AG04449 (cell line): ENCODE data around the gene TMEM229A.

ENCODE experiments used
- CTCF ChIA-PET: fragments of 350-600 bp; formaldehyde crosslinking; extraction: SDS; loops from one replicate; lab custom pipeline; 2021; ENCODE audit warnings: antibody characterized with exemption; lab: Yijun Ruan, JAX
- POLR2A ChIA-PET: fragments of 400-600, 350-600 bp; formaldehyde crosslinking; extraction: SDS; loops from one replicate; lab custom pipeline; 2020; ENCODE audit warnings: antibody characterized with exemption, inconsistent platforms; lab: Yijun Ruan, JAX
- DNase-seq: peaks from one replicate; pipeline ENCODE4 v3.0.0-alpha.2; 2010; ENCODE audit warnings: low read depth, low spot score
- H3K4me3 ChIP-seq: 2 replicates; pipeline ENCODE4 v1.5.1; 2011; ENCODE audit warnings: low read depth, mild to moderate bottlenecking, control low read depth, low read length
- TF ChIP-seq, protein P1 (sequence below): IDR thresholded peaks from one replicate; pipeline ENCODE4 v1.5.1; 2011; ENCODE audit warnings: mild to moderate bottlenecking, moderate library complexity, low read length, control low read depth, inconsistent platforms; ENCODE audit not compliant: insufficient read depth; ENCODE audit errors: missing control alignments

Gene TMEM229A

DNA sequence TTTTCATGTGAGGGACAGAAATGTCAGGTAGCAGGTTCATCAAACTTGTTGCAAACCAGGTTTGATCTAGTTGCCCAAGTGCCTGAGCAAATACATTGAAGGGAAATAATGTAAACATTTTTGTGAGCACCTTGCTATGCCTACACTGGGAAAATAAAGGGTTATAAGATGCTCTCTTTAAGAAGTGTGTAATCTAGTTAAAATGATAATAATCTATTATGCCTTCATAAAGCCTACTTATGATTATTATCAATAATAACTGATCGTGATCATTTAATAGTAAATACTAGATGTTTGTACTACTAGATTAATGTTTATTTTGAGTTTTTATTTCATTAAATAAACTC, 1.9 kb upstream of the TMEM229A start:
- TF ChIP-seq, protein P1, sequence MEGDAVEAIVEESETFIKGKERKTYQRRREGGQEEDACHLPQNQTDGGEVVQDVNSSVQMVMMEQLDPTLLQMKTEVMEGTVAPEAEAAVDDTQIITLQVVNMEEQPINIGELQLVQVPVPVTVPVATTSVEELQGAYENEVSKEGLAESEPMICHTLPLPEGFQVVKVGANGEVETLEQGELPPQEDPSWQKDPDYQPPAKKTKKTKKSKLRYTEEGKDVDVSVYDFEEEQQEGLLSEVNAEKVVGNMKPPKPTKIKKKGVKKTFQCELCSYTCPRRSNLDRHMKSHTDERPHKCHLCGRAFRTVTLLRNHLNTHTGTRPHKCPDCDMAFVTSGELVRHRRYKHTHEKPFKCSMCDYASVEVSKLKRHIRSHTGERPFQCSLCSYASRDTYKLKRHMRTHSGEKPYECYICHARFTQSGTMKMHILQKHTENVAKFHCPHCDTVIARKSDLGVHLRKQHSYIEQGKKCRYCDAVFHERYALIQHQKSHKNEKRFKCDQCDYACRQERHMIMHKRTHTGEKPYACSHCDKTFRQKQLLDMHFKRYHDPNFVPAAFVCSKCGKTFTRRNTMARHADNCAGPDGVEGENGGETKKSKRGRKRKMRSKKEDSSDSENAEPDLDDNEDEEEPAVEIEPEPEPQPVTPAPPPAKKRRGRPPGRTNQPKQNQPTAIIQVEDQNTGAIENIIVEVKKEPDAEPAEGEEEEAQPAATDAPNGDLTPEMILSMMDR = no peak
- POLR2A ChIA-PET = no interaction called here
- CTCF ChIA-PET = no interaction called here
- H3K4me3 ChIP-seq = no peak overlapping the region
- no peak for DNase-seq

DNA sequence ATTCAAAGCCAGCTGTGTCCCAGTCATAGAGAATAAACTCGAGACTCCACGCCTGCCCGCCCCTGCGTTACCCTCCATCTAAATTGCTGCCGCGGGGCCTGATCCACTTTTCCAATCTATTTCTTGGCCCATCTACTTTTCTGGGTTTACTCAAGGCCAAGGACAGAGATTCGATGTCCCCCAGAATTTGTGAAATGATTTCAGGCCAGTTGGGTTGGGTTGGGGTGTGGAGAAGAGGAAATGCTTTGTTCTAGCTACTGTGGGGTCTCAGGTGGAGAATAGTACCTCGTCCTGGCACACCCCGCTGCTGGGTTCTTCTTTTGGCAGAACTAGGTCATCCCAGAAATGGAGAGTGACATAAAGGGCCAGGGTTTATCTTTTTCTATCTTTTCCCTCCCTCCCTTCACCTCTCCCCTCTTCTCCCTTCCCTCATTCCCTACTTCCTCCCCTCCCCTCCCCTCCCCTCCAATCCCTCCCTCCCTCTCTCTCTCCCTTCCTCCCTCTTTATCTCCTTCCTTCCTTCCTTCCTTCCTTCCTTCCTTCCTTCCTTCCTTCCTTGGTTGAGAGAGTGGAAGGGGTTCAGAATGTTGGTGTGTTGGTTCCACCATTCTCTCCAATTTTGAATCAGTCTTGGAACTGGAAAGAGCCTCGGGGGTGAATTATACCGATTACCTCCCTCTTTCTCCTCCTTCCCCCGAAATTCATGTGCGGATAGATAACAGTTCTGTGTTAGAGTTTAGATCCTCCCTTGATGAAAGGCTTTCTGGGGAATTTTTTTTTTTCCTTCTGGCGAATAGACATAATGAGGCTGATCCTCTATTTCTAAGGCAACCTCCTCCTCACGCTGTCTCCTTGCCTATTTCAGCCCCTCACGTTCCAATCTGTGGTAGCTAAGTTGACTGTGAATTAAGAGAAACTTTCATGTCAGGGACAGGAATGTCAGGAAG, 1.2 kb upstream of the TMEM229A start:
- CTCF ChIA-PET = no interaction called here
- POLR2A ChIA-PET = no interaction called here
- TF ChIP-seq, protein P1 = no peak
- no peak overlapping the region for H3K4me3 ChIP-seq
- DNase-seq = no peak

DNA sequence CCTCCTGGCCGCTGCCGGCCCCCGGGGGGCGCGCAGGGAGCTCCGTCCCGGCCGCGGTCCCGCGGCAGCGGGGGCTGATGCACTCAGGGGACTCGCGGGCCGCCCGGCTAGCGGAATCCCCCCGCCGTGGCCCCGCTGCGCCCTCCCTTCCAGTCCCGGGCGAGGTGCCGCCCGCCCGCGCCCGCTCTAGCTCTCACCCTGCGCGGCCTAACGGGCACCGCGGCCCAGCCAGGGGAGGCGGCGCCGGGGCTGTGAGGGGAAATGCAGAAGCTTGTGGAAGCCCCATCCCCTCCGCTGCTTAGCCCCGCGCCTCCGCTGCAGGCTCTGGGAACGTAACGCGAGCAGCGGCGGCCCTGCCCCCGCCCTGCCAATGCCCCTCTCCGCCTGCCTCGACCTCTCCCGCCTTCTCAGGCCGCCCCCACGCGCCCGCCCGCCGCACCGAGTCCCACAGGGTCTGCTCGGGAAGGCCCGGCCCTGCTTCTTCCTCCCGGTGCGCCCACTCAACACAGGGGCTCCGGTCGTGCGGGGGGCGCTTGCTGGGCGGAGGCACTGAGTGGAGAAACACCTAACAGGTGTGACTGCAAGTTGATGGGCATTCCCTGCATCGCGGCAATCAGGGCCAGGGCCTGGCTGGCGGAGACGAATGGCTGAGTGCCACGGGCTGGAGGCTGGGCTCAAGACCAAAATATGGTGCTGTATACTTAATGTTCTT, 384 bp upstream of the TMEM229A start:
- DNase-seq = no peak
- POLR2A ChIA-PET = no interaction called here
- TF ChIP-seq, protein P1 = no peak
- CTCF ChIA-PET = no interaction called here
- H3K4me3 ChIP-seq = no peak overlapping the region

DNA sequence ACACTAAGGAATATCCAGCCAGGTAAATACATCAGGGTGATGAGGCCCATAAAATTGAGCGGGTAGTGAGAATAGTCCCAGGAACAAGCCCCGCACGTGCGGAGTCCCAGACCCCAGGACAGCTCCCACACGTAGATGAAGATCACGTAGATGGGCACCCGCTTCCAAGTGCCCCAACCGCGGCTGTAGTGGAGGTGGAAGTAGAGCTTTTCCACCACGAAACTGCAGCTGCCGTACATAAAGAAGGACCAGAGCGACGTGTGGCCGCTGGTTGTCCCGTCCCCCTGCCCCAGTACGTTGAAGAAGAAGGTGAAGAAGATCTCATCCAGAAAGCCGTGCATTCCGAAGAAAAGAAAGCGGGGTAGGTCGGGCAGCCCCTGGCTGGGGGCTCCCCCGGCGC, 948 bp downstream of the TMEM229A start:
- TF ChIP-seq, protein P1 = no peak
- ChIA-PET POLR2A (no interaction called here), CTCF (no interaction called here)
- no peak for DNase-seq
- H3K4me3 ChIP-seq = no peak overlapping the region

DNA sequence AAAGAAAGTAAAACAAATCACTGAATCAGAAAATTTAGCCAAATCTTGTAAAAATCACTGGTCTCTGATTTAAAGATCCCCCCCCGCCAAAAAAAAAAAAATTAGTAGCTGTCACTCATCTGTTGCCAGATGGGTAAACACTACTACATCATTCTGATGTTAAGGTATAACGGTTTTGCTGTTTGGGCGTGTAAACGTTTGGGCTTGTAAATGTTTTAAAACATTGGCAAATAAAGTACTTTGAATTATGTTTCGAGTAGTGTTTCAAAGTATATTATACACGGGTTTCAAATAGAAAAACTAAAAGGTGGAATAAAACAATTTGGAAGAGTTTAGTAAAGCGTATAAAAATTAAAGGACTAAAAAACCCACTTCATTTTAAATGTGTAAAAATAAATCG, 1.5 kb downstream of the TMEM229A start:
- no peak overlapping the region for H3K4me3 ChIP-seq
- no peak for DNase-seq
- TF ChIP-seq, protein P1 = no peak
- POLR2A ChIA-PET = no interaction called here
- CTCF ChIA-PET = no interaction called here

DNA sequence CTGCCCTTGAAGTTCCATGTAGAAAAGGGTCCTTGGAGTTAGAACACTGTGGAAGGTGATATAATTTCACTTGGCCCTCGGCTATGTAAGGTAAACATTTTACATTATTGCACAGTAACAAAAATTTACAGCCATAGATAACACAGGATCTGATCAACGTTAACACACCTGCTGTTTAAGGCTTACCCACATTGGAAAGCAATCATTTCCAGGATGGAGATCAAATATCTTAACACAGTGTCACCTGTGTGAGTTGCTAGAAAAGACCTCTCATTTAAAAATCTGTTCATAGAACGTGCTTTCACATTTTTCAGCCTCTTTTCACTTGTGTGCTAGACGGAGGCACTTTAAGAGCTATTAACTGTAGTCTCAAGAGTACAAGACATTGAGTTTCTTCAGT, 1.9 kb downstream of the TMEM229A start:
- POLR2A ChIA-PET = no interaction called here
- no peak for DNase-seq
- CTCF ChIA-PET = no interaction called here
- TF ChIP-seq, protein P1 = no peak
- no peak overlapping the region for H3K4me3 ChIP-seq
